CD4-positive, alpha-beta memory T cell (primary cell): Measurements from ENCODE around the gene FSTL4. TPM values are rescaled to one million over a fixed set of nuclear protein-coding genes. Genes with fewer than 3 reads are reported as not detected.

ENCODE experiments used
- CTCF ChIA-PET: fragments of 350-600 bp; sonication (Branson Sonifier 250); formaldehyde crosslinking; loops from one replicate; lab custom pipeline; 2021; ENCODE audit warnings: inconsistent platforms; ENCODE audit not compliant: partially characterized antibody; lab: Charles Lee
- POLR2A ChIA-PET: fragments of 350-600 bp; sonication (Branson Sonifier 250); formaldehyde crosslinking; loops from one replicate; lab custom pipeline; 2021; ENCODE audit not compliant: partially characterized antibody; lab: Charles Lee
- DNase-seq, 5 donors: peaks; one replicate each; pipeline versions ENCODE4 v3.0.0 to v3.0.0-alpha.2; 2020 to 2022; ENCODE audit warnings: mixed read lengths in 1 of 5
- H3K27ac ChIP-seq: one replicate; pipeline ENCODE4 v1.7.0; 2013; ENCODE audit warnings: low read depth, low read length
- H3K27me3 ChIP-seq: 2 replicates; pipeline ENCODE4 v1.7.0; 2013; ENCODE audit warnings: mild to moderate bottlenecking, low read length, moderate library complexity; ENCODE audit not compliant: insufficient read depth
- H3K36me3 ChIP-seq: 2 replicates; pipeline ENCODE4 v1.7.0; 2013; ENCODE audit warnings: mild to moderate bottlenecking, low read length, moderate library complexity; ENCODE audit not compliant: insufficient read depth
- H3K4me1 ChIP-seq: 2 replicates; pipeline ENCODE4 v1.7.0; 2013; ENCODE audit warnings: mild to moderate bottlenecking, low read length, moderate library complexity; ENCODE audit not compliant: insufficient read depth
- H3K4me3 ChIP-seq, 2 donors: one replicate each; pipeline ENCODE4 v1.7.0; 2013; ENCODE audit warnings: low read length in 2 of 2, mild to moderate bottlenecking in 1 of 2
- H3K9me3 ChIP-seq, 2 donors: one replicate each; pipeline ENCODE4 v1.7.0; 2013; ENCODE audit warnings: low read length in 2 of 2, control low read depth in 1 of 2; ENCODE audit not compliant: control insufficient read depth in 1 of 2
- H3K27ac Mint-ChIP-seq, 7 donors: one replicate each; pipeline ENCODE4 v1.8.0; 2020 to 2021; ENCODE audit warnings: mixed read lengths in 7 of 7, mild to moderate bottlenecking in 6 of 7, inconsistent platforms in 3 of 7, moderate library complexity in 3 of 7
- H3K27me3 Mint-ChIP-seq, 2 donors: one replicate each; pipeline ENCODE4 v1.8.0; 2020 to 2021; ENCODE audit warnings: mixed read lengths in 2 of 2
- H3K36me3 Mint-ChIP-seq, 2 donors: one replicate each; pipeline ENCODE4 v1.8.0; 2020 to 2021; ENCODE audit warnings: mixed read lengths in 2 of 2, inconsistent platforms in 1 of 2, mild to moderate bottlenecking in 1 of 2
- H3K4me1 Mint-ChIP-seq, 4 donors: one replicate each; pipeline ENCODE4 v1.8.0; 2020 to 2021; ENCODE audit warnings: mixed read lengths in 4 of 4, mild to moderate bottlenecking in 1 of 4
- H3K4me3 Mint-ChIP-seq, 8 donors: one replicate each; pipeline ENCODE4 v1.8.0; 2020 to 2021; ENCODE audit warnings: mixed read lengths in 8 of 8, mild to moderate bottlenecking in 7 of 8, moderate library complexity in 6 of 8, inconsistent platforms in 3 of 8
- H3K9me3 Mint-ChIP-seq, 8 donors: one replicate each; pipeline ENCODE4 v1.8.0; 2020 to 2021; ENCODE audit warnings: mixed read lengths in 8 of 8, mild to moderate bottlenecking in 5 of 8, inconsistent platforms in 3 of 8, moderate library complexity in 1 of 8
- intact Hi-C: fragments of 100-400 bp; cut with micrococcal nuclease; formaldehyde crosslinking; loops from one replicate; pipeline ENCODE4 v1.15.1; 2023
- polyA plus RNA-seq, 2 donors: library from polyadenylated mRNA; unstranded; fragments of 300-500 nt; fragmentation: Illumina TruSeq; gene quantifications; one replicate each; pipeline ENCODE4 v1.2.3, GENCODE V29; 2021
- total RNA-seq, 2 experiments: library from RNA; stranded (reverse); gene quantifications; one replicate each; pipeline ENCODE4 v1.2.3, GENCODE V29; 2021

FSTL4 gene
- total and polyA plus RNA-seq, 4 experiments from 2014 or later: not detected

DNA sequence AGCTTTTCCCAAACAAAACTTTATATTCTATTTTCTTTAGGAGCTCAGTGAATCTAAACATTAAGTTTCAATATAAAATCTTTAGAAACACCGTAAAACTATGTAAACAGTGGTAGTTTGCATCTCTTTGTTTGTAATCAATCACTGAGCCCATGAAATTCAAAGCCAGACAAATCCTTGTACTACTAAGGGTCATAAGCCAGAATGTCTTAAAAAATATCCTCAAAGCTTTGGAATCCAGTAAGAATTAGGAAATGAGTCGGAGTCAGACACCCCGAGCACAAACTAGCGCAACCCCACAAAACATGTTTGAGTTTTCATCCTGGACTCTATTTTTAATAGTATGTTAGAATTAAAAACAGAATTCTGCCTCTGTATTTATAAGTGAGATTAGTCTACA, 406.7 kb downstream of the FSTL4 start:
- Histone ChIP-seq H3K9me3 (no peaks in the 10 kb centered on the region), H3K4me3 (no peak overlapping the region), H3K4me1 (no peaks in the 10 kb centered on the region), H3K36me3 (no peaks in the 10 kb centered on the region), H3K27ac (no peak overlapping the region), H3K27me3 (no peaks in the 10 kb centered on the region)
- H3K9me3 Mint-ChIP-seq: peaks cover 0 to 3% (median 0%) of the 10 kb centered on the region in 8 donors
- peaks cover 3% of the 10 kb centered on the region in 2 donors for H3K27me3 Mint-ChIP-seq
- no peaks in the 10 kb centered on the region for H3K36me3 Mint-ChIP-seq
- intact Hi-C loops: no loop called here
- ChIA-PET CTCF (interaction anchor here (1.6 kb wide), 1 partner anchor 9 kb away, joined by 3 read pairs; no protein-coding TSS in a partner anchor), POLR2A (no interaction called here)
- H3K4me1 Mint-ChIP-seq: no peaks in the 10 kb centered on the region
- H3K27ac Mint-ChIP-seq: no peak overlapping the region
- H3K4me3 Mint-ChIP-seq: no peak overlapping the region
- no peak for DNase-seq

DNA sequence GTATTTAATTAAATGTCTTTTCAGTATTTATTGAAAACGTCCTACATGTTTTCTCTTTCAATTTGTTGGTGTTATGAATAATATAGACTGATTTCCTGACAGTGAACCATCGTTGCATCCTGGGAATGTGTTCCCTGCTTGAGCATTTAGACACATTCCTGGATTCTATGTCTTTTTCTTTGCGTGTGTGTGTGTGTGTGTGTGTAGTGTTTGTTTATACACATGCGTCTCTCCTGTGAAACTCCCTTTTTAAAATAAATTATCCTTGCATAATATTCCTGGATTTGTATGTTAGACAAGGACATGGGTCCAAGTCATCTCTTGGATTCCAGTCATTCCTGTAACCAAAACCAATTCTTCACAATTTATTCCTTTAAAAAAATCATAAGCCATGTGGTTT, 407.1 kb downstream of the FSTL4 start:
- POLR2A ChIA-PET: no interaction called here
- Histone ChIP-seq H3K27ac (no peak overlapping the region), H3K36me3 (no peaks in the 10 kb centered on the region), H3K4me1 (no peaks in the 10 kb centered on the region), H3K27me3 (no peaks in the 10 kb centered on the region), H3K4me3 (no peak overlapping the region), H3K9me3 (no peaks in the 10 kb centered on the region)
- no peak for DNase-seq
- Mint-ChIP-seq H3K27ac (no peak overlapping the region), H3K4me3 (no peak overlapping the region), H3K27me3 (peaks cover 3% of the 10 kb centered on the region in 2 donors), H3K9me3 (peaks cover 0 to 3% (median 0%) of the 10 kb centered on the region in 8 donors), H3K4me1 (no peaks in the 10 kb centered on the region), H3K36me3 (no peaks in the 10 kb centered on the region)
- intact Hi-C loops: no loop called here
- CTCF ChIA-PET: interaction anchor here (1.6 kb wide), 1 partner anchor 9 kb away, joined by 3 read pairs; no protein-coding TSS in a partner anchor

DNA sequence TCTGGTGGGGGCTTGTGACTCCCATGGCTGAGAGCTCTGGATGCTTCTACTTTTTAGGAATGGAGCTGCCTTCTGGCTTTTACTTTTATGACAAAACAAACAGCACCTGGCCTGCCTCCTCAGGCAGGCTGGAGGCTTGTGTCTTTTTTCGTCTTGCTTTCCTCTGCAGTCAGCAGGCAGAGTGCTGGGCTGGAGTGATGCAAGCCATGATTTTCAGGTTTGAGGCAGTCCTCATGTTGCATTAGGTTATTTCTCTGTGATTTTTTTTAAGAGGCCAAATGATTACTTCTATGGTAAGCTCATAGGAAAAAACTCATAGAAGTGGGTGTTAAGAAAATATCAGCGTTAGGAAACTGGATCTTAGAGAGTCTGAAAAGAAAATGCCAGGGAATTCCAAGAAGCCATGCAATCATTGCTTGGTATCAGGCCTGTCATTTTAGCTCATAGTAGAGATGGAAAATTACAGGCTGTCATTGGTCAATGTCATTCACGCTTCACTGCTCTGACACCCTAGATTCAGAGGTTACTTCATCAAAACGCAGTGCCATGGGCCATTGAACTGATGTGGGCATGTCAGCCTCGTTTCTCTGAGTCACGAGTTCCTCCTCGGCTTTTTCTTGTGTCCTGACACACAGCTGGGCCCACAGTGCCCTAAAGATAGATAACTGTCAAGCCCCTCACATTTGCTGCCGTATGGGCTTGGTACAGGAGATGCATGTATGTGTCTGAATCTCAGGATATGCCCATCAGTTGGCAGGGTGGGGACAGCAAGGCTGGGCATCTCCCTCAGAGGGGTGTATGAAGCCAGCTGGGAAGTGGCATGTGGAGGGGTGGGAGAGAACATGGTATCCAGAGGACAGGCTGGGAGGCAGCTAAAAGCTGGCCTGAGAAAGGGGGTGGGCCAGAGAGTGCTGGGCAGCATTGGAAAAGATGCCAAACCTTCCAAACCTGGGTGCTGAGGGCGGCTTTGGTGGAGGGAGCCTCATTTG, 408.7 kb downstream of the FSTL4 start:
- intact Hi-C loops: no loop called here
- ChIA-PET CTCF (interaction anchor here (0.6 to 0.9 kb wide), 2 partner anchors 65 to 93 kb away, joined by 3 read pairs; no protein-coding TSS in a partner anchor), POLR2A (no interaction called here)
- Mint-ChIP-seq H3K27ac (no peak overlapping the region), H3K36me3 (no peaks in the 10 kb centered on the region), H3K4me3 (no peak overlapping the region), H3K4me1 (no peaks in the 10 kb centered on the region), H3K27me3 (peaks cover 2 to 3% of the 10 kb centered on the region in 2 donors), H3K9me3 (peaks cover 0 to 3% (median 0%) of the 10 kb centered on the region in 8 donors)
- no peaks in the 10 kb centered on the region for H3K9me3 ChIP-seq
- no peak overlapping the region for H3K4me3 ChIP-seq
- H3K4me1 ChIP-seq: no peaks in the 10 kb centered on the region
- H3K36me3 ChIP-seq: no peaks in the 10 kb centered on the region
- peak in 1 of 5 donors; percentile 35 for DNase-seq
- no peaks in the 10 kb centered on the region for H3K27me3 ChIP-seq
- no peak overlapping the region for H3K27ac ChIP-seq

DNA sequence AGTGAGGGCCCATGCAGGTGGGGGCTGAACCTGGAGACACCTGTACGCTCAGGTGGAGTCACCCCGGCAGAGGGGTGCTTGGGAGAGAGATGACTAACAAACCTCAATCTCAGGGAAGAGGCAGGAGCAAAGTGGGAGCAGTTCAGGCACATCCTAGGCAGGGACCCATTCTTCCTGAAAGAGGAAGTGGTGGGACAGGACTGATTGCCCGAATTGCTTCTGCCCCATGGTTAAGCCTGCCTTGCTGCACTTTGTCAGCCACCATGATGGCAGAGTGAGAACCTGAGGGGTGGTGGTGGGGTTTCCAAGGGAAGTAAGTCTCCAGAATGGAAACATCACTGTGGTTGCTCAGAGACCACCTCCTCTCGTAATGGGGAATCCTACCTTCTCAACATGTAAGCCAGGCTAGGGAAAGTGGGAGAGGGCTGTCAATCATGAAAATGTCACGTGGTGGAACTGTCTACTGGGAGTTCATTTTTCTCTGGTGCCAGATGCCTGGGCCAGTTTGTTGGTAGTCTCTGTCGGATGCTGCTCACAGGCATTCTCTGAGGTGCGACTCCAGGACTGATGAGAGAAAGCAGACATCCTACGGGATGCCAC, 410.2 kb downstream of the FSTL4 start:
- Mint-ChIP-seq H3K4me1 (no peaks in the 10 kb centered on the region), H3K4me3 (no peak overlapping the region), H3K9me3 (peaks cover 0 to 3% (median 0%) of the 10 kb centered on the region in 8 donors), H3K27ac (no peak overlapping the region), H3K36me3 (no peaks in the 10 kb centered on the region), H3K27me3 (peaks cover 2 to 3% of the 10 kb centered on the region in 2 donors)
- Histone ChIP-seq H3K9me3 (no peaks in the 10 kb centered on the region), H3K27me3 (no peaks in the 10 kb centered on the region), H3K4me1 (no peaks in the 10 kb centered on the region), H3K4me3 (no peak overlapping the region), H3K36me3 (no peaks in the 10 kb centered on the region), H3K27ac (no peak overlapping the region)
- ChIA-PET CTCF (no interaction called here), POLR2A (no interaction called here)
- intact Hi-C loops: no loop called here
- no peak for DNase-seq

DNA sequence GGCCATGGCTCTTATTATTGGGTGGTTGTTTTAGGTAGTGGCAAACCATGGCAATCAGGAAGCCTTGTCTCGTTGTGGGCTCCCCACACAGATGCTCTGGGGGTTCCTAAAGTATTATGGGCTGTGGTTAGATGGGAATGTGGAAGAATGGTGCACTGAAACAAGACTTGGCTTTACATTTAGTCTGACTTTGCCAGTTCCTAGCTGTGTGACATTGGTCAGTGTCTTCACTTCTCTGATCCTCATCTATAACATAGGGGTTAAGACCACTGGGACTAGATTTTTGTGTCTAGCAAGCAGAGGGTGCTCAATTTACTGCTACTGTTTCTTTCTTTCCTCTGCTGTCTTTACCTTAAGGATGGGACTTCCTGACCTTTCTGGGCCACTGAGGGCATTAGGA, 411.0 kb downstream of the FSTL4 start:
- Mint-ChIP-seq H3K9me3 (peaks cover 0 to 3% (median 0%) of the 10 kb centered on the region in 8 donors), H3K4me1 (no peaks in the 10 kb centered on the region), H3K4me3 (no peak overlapping the region), H3K27ac (no peak overlapping the region), H3K36me3 (no peaks in the 10 kb centered on the region), H3K27me3 (peaks cover 2 to 3% of the 10 kb centered on the region in 2 donors)
- H3K27me3 ChIP-seq: no peaks in the 10 kb centered on the region
- no peak overlapping the region for H3K27ac ChIP-seq
- no peaks in the 10 kb centered on the region for H3K9me3 ChIP-seq
- no peaks in the 10 kb centered on the region for H3K4me1 ChIP-seq
- no peak overlapping the region for H3K4me3 ChIP-seq
- DNase-seq: no peak
- POLR2A ChIA-PET: no interaction called here
- intact Hi-C loops: no loop called here
- CTCF ChIA-PET: no interaction called here
- no peaks in the 10 kb centered on the region for H3K36me3 ChIP-seq

DNA sequence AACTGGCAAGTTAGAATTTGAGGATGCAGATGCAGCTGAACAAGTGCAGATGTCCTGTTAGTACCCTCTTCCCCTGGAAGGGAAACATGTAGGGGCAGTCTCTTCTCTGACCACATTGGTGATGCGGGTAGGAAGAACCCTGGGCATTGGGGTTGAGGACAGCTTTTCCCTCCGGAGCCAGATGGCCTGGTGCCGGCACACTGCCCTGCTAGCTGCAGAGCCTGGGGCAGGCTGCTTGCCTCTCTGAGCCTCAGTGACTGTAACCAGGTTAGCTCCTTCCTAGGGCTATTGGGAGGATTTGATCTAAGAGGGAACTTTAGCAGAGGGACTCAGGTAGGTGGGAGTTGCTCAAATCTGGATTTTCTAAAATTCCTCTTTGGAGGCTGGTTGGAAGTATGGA, 412.1 kb downstream of the FSTL4 start:
- Mint-ChIP-seq H3K27me3 (peaks cover 2 to 6% of the 10 kb centered on the region in 2 donors), H3K27ac (no peak overlapping the region)

More for the DNA sequence above, 412.1 kb downstream of the FSTL4 start:
- H3K4me1 Mint-ChIP-seq: peaks cover 0 to 2% (median 0%) of the 10 kb centered on the region in 4 donors
- H3K27ac ChIP-seq: no peak overlapping the region
- no peaks in the 10 kb centered on the region for H3K9me3 ChIP-seq
- CTCF ChIA-PET: no interaction called here
- intact Hi-C loops: no loop called here
- H3K36me3 Mint-ChIP-seq: no peaks in the 10 kb centered on the region
- no peak overlapping the region for H3K4me3 ChIP-seq
- peaks cover 0 to 3% (median 0%) of the 10 kb centered on the region in 8 donors for H3K9me3 Mint-ChIP-seq
- H3K36me3 ChIP-seq: no peaks in the 10 kb centered on the region
- DNase-seq: no peak
- no peaks in the 10 kb centered on the region for H3K27me3 ChIP-seq
- POLR2A ChIA-PET: no interaction called here
- no peaks in the 10 kb centered on the region for H3K4me1 ChIP-seq
- no peak overlapping the region for H3K4me3 Mint-ChIP-seq
